Skin of body (tissue), 2 donors: Measurements from ENCODE around the gene KLHL3. TPM values are rescaled to one million over a fixed set of nuclear protein-coding genes. Genes with fewer than 3 reads are reported as not detected.
A peak's percentile ranks its signal among the peaks of the same experiment; 100 is the strongest.

ENCODE experiments used
- DNase-seq: peaks from one replicate; lab custom pipeline; 2025; lab: John Stamatoyannopoulos, UW
- total RNA-seq: library from RNA; depleted of rRNA; stranded (reverse); fragments of >200 nt; gene quantifications from one replicate; pipeline ENCODE4 v1.2.3, GENCODE V29; 2014

Gene KLHL3
- total RNA-seq, 1 donor from 2014 or later, result 6.2 TPM

GRCh38 chr5:137708796-137709559, 26.9 kb downstream of the KLHL3 start:
- DNase-seq, result no peak

GRCh38 chr5:137708062-137708461, 27.8 kb downstream of the KLHL3 start:
- DNase-seq, result no peak

- no peak for DNase-seq
Observed at GRCh38 chr5:137706841-137707240, 29.0 kb downstream of the KLHL3 start.

- no peak for DNase-seq
Observed at GRCh38 chr5:137705106-137705505, 30.8 kb downstream of the KLHL3 start.

GRCh38 chr5:137703565-137703964, 32.3 kb downstream of the KLHL3 start:
- no peak for DNase-seq

GRCh38 chr5:137700282-137700680, 35.6 kb downstream of the KLHL3 start:
- no peak for DNase-seq

GRCh38 chr5:137699336-137700281, 36.3 kb downstream of the KLHL3 start:
- DNase-seq, result peak; percentile 32

GRCh38 chr5:137696481-137696880, 39.4 kb downstream of the KLHL3 start:
- DNase-seq, result no peak

GRCh38 chr5:137695651-137696428, 40.0 kb downstream of the KLHL3 start:
- DNase-seq, result no peak

GRCh38 chr5:137693951-137694721, 41.8 kb downstream of the KLHL3 start:
- no peak for DNase-seq

- no peak for DNase-seq
Observed at GRCh38 chr5:137693307-137693950, 42.5 kb downstream of the KLHL3 start.

- DNase-seq, result no peak
Observed at GRCh38 chr5:137689306-137689705, 46.6 kb downstream of the KLHL3 start.

GRCh38 chr5:137688210-137688840, 47.6 kb downstream of the KLHL3 start:
- no peak for DNase-seq

- no peak for DNase-seq
Observed at GRCh38 chr5:137684761-137685160, 51.1 kb downstream of the KLHL3 start.

- no peak for DNase-seq
Observed at GRCh38 chr5:137681191-137681590, 54.7 kb downstream of the KLHL3 start.

- DNase-seq, result no peak
Observed at GRCh38 chr5:137679910-137680309, 56.0 kb downstream of the KLHL3 start.

GRCh38 chr5:137679195-137679594, 56.7 kb downstream of the KLHL3 start:
- no peak for DNase-seq

- no peak for DNase-seq
Observed at GRCh38 chr5:137672881-137673280, 63.0 kb downstream of the KLHL3 start.

GRCh38 chr5:137672001-137672400, 63.9 kb downstream of the KLHL3 start:
- DNase-seq, result no peak

GRCh38 chr5:137669811-137670210, 66.1 kb downstream of the KLHL3 start:
- no peak for DNase-seq
